Hematopoietic multipotent progenitor cell (in vitro differentiated cells): Measurements from ENCODE around the gene ZNF367. TPM values are rescaled to one million over a fixed set of nuclear protein-coding genes. Genes with fewer than 3 reads are reported as not detected.

ENCODE experiments used
- DNase-seq, 3 donors: peaks; one replicate each; pipeline ENCODE4 v3.0.0-alpha.2; 2011 to 2015; ENCODE audit warnings: low read depth in 2 of 3, low spot score in 2 of 3
- total RNA-seq: library from RNA; depleted of rRNA; stranded (reverse); fragments of >200 nt; gene quantifications from one replicate; pipeline ENCODE4 v1.2.3, GENCODE V29; 2012

ZNF367 gene
- 3.8 TPM for total RNA-seq

GRCh38 chr9:96418083-96418919, at the start of gene ZNF367:
Gene ZNF367 (minus strand): TSS chr9:96418370. CDS start chr9:96418032, 338 bp downstream.
- peak; percentile 79 to 99 (median 98) for DNase-seq

- no peak for DNase-seq
These were observed 49.6 kb upstream of the ZNF367 start for GRCh38 chr9:96467784-96468183.

- no peak for DNase-seq
These were observed 46.3 kb upstream of the ZNF367 start for GRCh38 chr9:96464426-96464825.

GRCh38 chr9:96462541-96462940, 44.4 kb upstream of the ZNF367 start:
- no peak for DNase-seq

- DNase-seq = no peak
These were observed 43.2 kb upstream of the ZNF367 start for GRCh38 chr9:96461336-96461735.

- DNase-seq = no peak
These were observed 42.7 kb upstream of the ZNF367 start for GRCh38 chr9:96460882-96461281.

- DNase-seq = no peak
These were observed 42.3 kb upstream of the ZNF367 start for GRCh38 chr9:96460470-96460869.

- no peak for DNase-seq
These were observed 41.3 kb upstream of the ZNF367 start for GRCh38 chr9:96459268-96460007.

GRCh38 chr9:96458226-96458625, 40.1 kb upstream of the ZNF367 start:
- DNase-seq = no peak

- DNase-seq = no peak
These were observed 39.1 kb upstream of the ZNF367 start for GRCh38 chr9:96457266-96457665.

GRCh38 chr9:96453625-96454024, 35.5 kb upstream of the ZNF367 start:
- DNase-seq = peak in 1 of 3 donors; percentile 32

- DNase-seq = peak in 1 of 3 donors; percentile 28
These were observed 32.7 kb upstream of the ZNF367 start for GRCh38 chr9:96450613-96451528.

GRCh38 chr9:96449845-96450612, 31.9 kb upstream of the ZNF367 start, which contains the start of gene HABP4:
Gene HABP4 (plus strand): TSS chr9:96450169. CDS start chr9:96450280, 111 bp downstream.
- peak; percentile 83 to 96 (median 93) for DNase-seq

- no peak for DNase-seq
These were observed 31.3 kb upstream of the ZNF367 start for GRCh38 chr9:96449523-96449844.

GRCh38 chr9:96448546-96449170, 30.5 kb upstream of the ZNF367 start:
- no peak for DNase-seq

GRCh38 chr9:96447406-96447805, 29.2 kb upstream of the ZNF367 start:
- no peak for DNase-seq

GRCh38 chr9:96442491-96442890, 24.3 kb upstream of the ZNF367 start:
- peak in 1 of 3 donors; percentile 39 for DNase-seq

- DNase-seq = peak in 2 of 3 donors; percentile 56 to 77
These were observed 23.8 kb upstream of the ZNF367 start for GRCh38 chr9:96441798-96442445.

GRCh38 chr9:96440671-96441199, 22.6 kb upstream of the ZNF367 start:
- no peak for DNase-seq
